ENCODE measurements around the gene ZNF343. TPM values are rescaled to one million over a fixed set of nuclear protein-coding genes. Genes with fewer than 3 reads are reported as not detected.

ZNF343 gene
- total RNA-seq, 3 donors from 2014 or later (not counting 1 experiment from before 2014, with no cell fraction given), result 8.1 to 12.3 (median 8.6) TPM

- TF ChIP-seq CTCF (IDR thresholded peaks at IDR 0.05), result peak; percentile 88
- Mint-ChIP-seq H3K4me1 (peaks cover 7 to 27% of the 10 kb centered on the region in 2 donors), H3K4me3 (no peak overlapping the region), H3K36me3 (no peaks in the 10 kb centered on the region), H3K27me3 (ENCODE audit: low read depth in 2 of 2) (peaks cover 0 to 6% of the 10 kb centered on the region in 2 donors), H3K27ac (no peak overlapping the region), H3K9me3 (no peaks in the 10 kb centered on the region)
- Histone ChIP-seq H3K27ac (ENCODE audit: low read length) (no peak overlapping the region), H3K27me3 (ENCODE audit: control insufficient read depth, insufficient read depth, low read length) (peaks cover 4% of the 10 kb centered on the region), H3K4me3 (ENCODE audit: low read length) (no peak overlapping the region), H3K9me3 (ENCODE audit: control insufficient read depth, insufficient read depth, low read length) (no peaks in the 10 kb centered on the region), H3K4me1 (ENCODE audit: control insufficient read depth, insufficient read depth, low read length) (peaks cover 11% of the 10 kb centered on the region), H3K36me3 (ENCODE audit: control insufficient read depth, insufficient read depth, low read length) (no peaks in the 10 kb centered on the region)
- WGBS (ENCODE audit: insufficient coverage), result 19% methylated on average over 9 of the region's 10 CpGs
- peak in 1 of 3 donors; percentile 26 for ATAC-seq
- DNase-seq, result peak in 1 of 2 donors; percentile 75
- intact Hi-C loops (cut with micrococcal nuclease), result no loop called here
These were observed 12.9 kb upstream of the ZNF343 start for GRCh38 chr20:2521369-2522305.

- 96% methylated on average over 3 of the region's 3 CpGs for WGBS (ENCODE audit: insufficient coverage)
- no peak overlapping the region for H3K4me3 Mint-ChIP-seq
- peaks cover 6 to 26% of the 10 kb centered on the region in 2 donors for H3K4me1 Mint-ChIP-seq
- ATAC-seq (no peak), DNase-seq (no peak)
- peaks cover 0 to 6% of the 10 kb centered on the region in 2 donors for H3K27me3 Mint-ChIP-seq (ENCODE audit: low read depth in 2 of 2)
- H3K36me3 ChIP-seq (ENCODE audit: control insufficient read depth, insufficient read depth, low read length), result no peaks in the 10 kb centered on the region
- intact Hi-C loops (cut with micrococcal nuclease), result no loop called here
- peaks cover 11% of the 10 kb centered on the region for H3K4me1 ChIP-seq (ENCODE audit: control insufficient read depth, insufficient read depth, low read length)
- H3K9me3 ChIP-seq (ENCODE audit: control insufficient read depth, insufficient read depth, low read length), result no peaks in the 10 kb centered on the region
- no peak overlapping the region for H3K27ac Mint-ChIP-seq
- no peaks in the 10 kb centered on the region for H3K9me3 Mint-ChIP-seq
- H3K36me3 Mint-ChIP-seq, result no peaks in the 10 kb centered on the region
- no peak overlapping the region for H3K27ac ChIP-seq (ENCODE audit: low read length)
- no peak overlapping the region for H3K4me3 ChIP-seq (ENCODE audit: low read length)
- no peak for TF ChIP-seq CTCF (IDR thresholded peaks at IDR 0.05)
- H3K27me3 ChIP-seq (ENCODE audit: control insufficient read depth, insufficient read depth, low read length), result peaks cover 4% of the 10 kb centered on the region
These were observed 11.9 kb upstream of the ZNF343 start for GRCh38 chr20:2520617-2521016.

GRCh38 chr20:2519115-2519809, 10.5 kb upstream of the ZNF343 start:
- intact Hi-C loops (cut with micrococcal nuclease), result no loop called here
- H3K4me3 Mint-ChIP-seq, result no peak overlapping the region
- H3K27ac Mint-ChIP-seq, result no peak overlapping the region
- H3K4me3 ChIP-seq (ENCODE audit: low read length), result no peak overlapping the region
- ATAC-seq (no peak), DNase-seq (no peak)
- TF ChIP-seq CTCF (IDR thresholded peaks at IDR 0.05), result no peak
- 88% methylated on average over 3 of the region's 4 CpGs for WGBS (ENCODE audit: insufficient coverage)
- H3K36me3 Mint-ChIP-seq, result no peaks in the 10 kb centered on the region
- peaks cover 4% of the 10 kb centered on the region for H3K27me3 ChIP-seq (ENCODE audit: control insufficient read depth, insufficient read depth, low read length)
- peaks cover 0 to 13% of the 10 kb centered on the region in 2 donors for H3K4me1 Mint-ChIP-seq
- peaks cover 4% of the 10 kb centered on the region for H3K4me1 ChIP-seq (ENCODE audit: control insufficient read depth, insufficient read depth, low read length)
- H3K27ac ChIP-seq (ENCODE audit: low read length), result no peak overlapping the region
- H3K9me3 ChIP-seq (ENCODE audit: control insufficient read depth, insufficient read depth, low read length), result no peaks in the 10 kb centered on the region
- H3K36me3 ChIP-seq (ENCODE audit: control insufficient read depth, insufficient read depth, low read length), result no peaks in the 10 kb centered on the region
- H3K27me3 Mint-ChIP-seq (ENCODE audit: low read depth in 2 of 2), result peaks cover 0 to 10% of the 10 kb centered on the region in 2 donors
- H3K9me3 Mint-ChIP-seq, result no peaks in the 10 kb centered on the region

All from natural killer cell (primary cell).